Ectodermal cell (in vitro differentiated cells): ENCODE data around the gene TPSD1.
"Not testable (repeated sequence)": the region's sequence is repeated elsewhere in the genome, so short reads cannot be mapped to it uniquely, and the experiment has no call there.

ENCODE experiments used
- H3K27ac ChIP-seq: 2 replicates; pipeline ENCODE4 v1.7.0; 2013; ENCODE audit warnings: mild to moderate bottlenecking, low read depth, low read length; ENCODE audit not compliant: insufficient read depth, poor library complexity, severe bottlenecking
- H3K27me3 ChIP-seq: 2 replicates; pipeline ENCODE4 v1.7.0; 2013; ENCODE audit warnings: mild to moderate bottlenecking, low read length; ENCODE audit not compliant: insufficient read depth, control insufficient read depth, poor library complexity, severe bottlenecking
- H3K36me3 ChIP-seq: one replicate; pipeline ENCODE4 v1.7.0; 2013; ENCODE audit warnings: low read length; ENCODE audit not compliant: control insufficient read depth, insufficient read depth
- H3K4me1 ChIP-seq: one replicate; pipeline ENCODE4 v1.7.0; 2013; ENCODE audit warnings: low read length; ENCODE audit not compliant: control insufficient read depth, insufficient read depth
- H3K4me3 ChIP-seq: 2 replicates; pipeline ENCODE4 v1.7.0; 2013; ENCODE audit warnings: low read depth, low read length, control low read depth; ENCODE audit not compliant: insufficient read depth
- H3K9me3 ChIP-seq: 2 replicates; pipeline ENCODE4 v1.7.0; 2013; ENCODE audit warnings: mild to moderate bottlenecking, low read length, moderate library complexity; ENCODE audit not compliant: control insufficient read depth
- WGBS, 2 experiments: methylation state at CpG; one replicate each; pipeline ENCODE4 v1.1.7; 2013; ENCODE audit warnings: missing lambda C conversion rate in 2 of 2; 5-methylcytosine and 5-hydroxymethylcytosine counted together

TPSD1 gene

GRCh38 chr16:1241081-1241480 is 14.8 kb upstream of the TPSD1 start:
- H3K36me3 ChIP-seq, H3K27me3 ChIP-seq, H3K4me3 ChIP-seq, H3K9me3 ChIP-seq, H3K4me1 ChIP-seq, H3K27ac ChIP-seq: not testable (repeated sequence)
- 95 to 96% methylated on average over 10 of the region's 15 CpGs for WGBS, 2 experiments

- peaks cover 30% of the 10 kb centered on the region for H3K27me3 ChIP-seq
- H3K27ac ChIP-seq, H3K9me3 ChIP-seq, H3K4me3 ChIP-seq, H3K36me3 ChIP-seq, H3K4me1 ChIP-seq: not testable (repeated sequence)
- 74 to 78% methylated on average over 6 of the region's 11 CpGs for WGBS, 2 experiments
Observed at GRCh38 chr16:1243363-1243762, 12.5 kb upstream of the TPSD1 start.

GRCh38 chr16:1243907-1244850 is 11.7 kb upstream of the TPSD1 start:
- peaks cover 30% of the 10 kb centered on the region for H3K27me3 ChIP-seq
- WGBS, 2 experiments, result 83 to 87% methylated on average over 30 to 31 of the region's 32 CpGs
- H3K4me1 ChIP-seq, H3K27ac ChIP-seq, H3K36me3 ChIP-seq, H3K9me3 ChIP-seq, H3K4me3 ChIP-seq: not testable (repeated sequence)

- H3K4me1 ChIP-seq, result no peaks in the 10 kb centered on the region
- no peak overlapping the region for H3K27ac ChIP-seq
- peaks cover 30% of the 10 kb centered on the region for H3K27me3 ChIP-seq
- WGBS, 2 experiments, result 93 to 94% methylated on average over 12 of the region's 12 CpGs
- H3K4me3 ChIP-seq, result no peak overlapping the region
- H3K36me3 ChIP-seq, result no peaks in the 10 kb centered on the region
- H3K9me3 ChIP-seq, result no peaks in the 10 kb centered on the region
Observed at GRCh38 chr16:1244881-1245280, 11.0 kb upstream of the TPSD1 start.

DNA sequence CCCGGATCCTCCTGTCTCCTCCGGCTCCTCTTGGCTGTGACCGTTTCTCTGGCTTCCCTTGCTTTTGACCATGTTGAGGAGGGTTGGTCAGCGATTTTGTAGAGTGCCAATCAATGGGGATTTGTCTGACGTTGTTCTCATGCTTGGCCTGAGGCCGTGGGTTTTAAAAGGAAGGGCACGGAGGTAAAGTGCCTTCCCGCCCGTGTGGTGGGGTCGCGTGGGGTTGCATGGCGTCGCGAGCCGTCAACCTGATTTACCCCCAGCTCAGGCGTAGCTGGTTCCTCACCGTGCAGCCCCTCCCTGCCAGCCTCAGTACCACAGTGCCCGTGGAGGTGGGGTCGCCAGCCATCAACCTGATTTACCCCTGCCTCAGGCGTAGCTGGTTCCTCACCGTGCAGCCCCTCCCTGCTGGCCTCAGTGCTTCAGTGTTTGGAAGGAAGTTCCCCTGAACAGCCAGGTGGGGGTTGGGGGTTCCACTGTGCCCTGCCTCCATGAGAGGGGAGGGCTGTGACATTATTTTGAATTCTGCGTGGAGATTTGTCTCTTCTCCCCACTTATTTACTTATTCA is 10.3 kb upstream of the TPSD1 start:
- Histone ChIP-seq H3K27me3 (peaks cover 30% of the 10 kb centered on the region), H3K36me3 (no peaks in the 10 kb centered on the region), H3K9me3 (no peaks in the 10 kb centered on the region), H3K27ac (no peak overlapping the region), H3K4me1 (no peaks in the 10 kb centered on the region), H3K4me3 (no peak overlapping the region)
- WGBS, 2 experiments, result 81 to 82% methylated on average over 21 to 22 of the region's 22 CpGs

DNA sequence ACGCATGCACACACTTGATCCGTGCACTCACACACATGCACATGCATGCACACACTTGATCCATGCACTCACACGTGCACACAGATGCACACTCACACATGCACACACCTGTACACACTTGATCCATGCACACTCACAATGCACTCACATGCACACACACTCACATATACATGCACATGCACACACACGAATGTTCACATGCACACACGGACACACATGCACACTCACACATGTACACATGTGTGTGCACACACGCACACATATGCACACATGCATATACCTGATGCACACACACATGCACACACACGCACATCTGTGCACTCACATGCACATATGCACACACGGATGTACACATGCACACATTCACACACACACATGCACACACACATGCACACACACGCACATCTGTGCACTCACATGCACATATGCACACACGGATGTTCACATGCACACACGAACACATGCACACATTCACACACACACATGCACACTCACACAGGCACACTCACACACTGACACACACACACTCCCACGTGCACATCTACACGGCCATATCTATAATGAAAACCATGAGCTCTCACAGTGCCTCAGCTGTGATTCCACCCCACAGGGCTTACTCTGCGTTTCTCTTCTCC is 7.8 kb upstream of the TPSD1 start:
- H3K27ac ChIP-seq, H3K36me3 ChIP-seq, H3K9me3 ChIP-seq, H3K4me1 ChIP-seq, H3K4me3 ChIP-seq: not testable (repeated sequence)
- 88 to 89% methylated on average over 14 of the region's 14 CpGs for WGBS, 2 experiments
- peaks cover 33% of the 10 kb centered on the region for H3K27me3 ChIP-seq

GRCh38 chr16:1249031-1249755 is 6.7 kb upstream of the TPSD1 start:
- no CpG with 5 or more reads among the region's 43 CpGs for WGBS, 2 experiments
- H3K36me3 ChIP-seq, result not testable (repeated sequence)

DNA sequence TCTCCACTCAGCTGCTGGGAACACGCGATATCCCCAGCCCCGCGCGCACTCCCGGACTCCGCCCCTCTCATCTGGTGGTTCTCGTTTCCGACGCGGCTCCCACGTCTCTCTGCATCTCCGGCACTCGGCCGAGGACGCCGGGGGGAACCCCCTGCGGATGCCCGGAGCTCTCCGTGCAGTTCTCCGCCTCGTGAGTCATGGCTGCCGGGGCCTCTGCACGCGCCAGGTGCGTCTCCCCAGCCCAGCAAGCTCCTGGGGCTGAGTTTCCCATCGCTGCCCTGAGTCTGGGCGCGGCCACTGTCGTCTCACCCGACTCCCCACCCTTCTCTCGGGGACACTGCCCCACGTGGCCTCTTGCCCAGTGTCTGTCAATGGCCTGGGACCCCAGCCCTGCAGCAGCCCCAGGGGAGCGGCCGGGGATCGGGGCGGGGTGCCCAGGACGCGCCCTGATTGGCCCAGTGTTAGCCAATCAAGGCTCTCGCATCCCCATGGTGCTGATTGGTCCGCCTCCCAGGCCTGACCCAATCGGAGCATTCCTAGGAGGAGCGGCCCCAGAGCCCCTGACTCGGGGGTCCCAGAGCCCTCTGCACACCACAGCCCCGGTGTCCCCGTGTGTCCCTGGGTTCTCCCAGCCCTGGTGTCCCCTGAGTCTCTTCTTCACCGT is 2.0 kb upstream of the TPSD1 start:
- H3K9me3 ChIP-seq, H3K4me1 ChIP-seq, H3K27me3 ChIP-seq, H3K4me3 ChIP-seq, H3K27ac ChIP-seq, H3K36me3 ChIP-seq: not testable (repeated sequence)
- no CpG with 5 or more reads among the region's 47 CpGs for WGBS, 2 experiments

More at GRCh38 chr16:1249031-1249755, 6.7 kb upstream of the TPSD1 start:
- H3K27ac ChIP-seq, H3K9me3 ChIP-seq, H3K4me1 ChIP-seq, H3K4me3 ChIP-seq: not testable (repeated sequence)
- peaks cover 37% of the 10 kb centered on the region for H3K27me3 ChIP-seq

- WGBS, 2 experiments, result 91 to 95% methylated on average over 3 of the region's 3 CpGs
- not testable (repeated sequence) for H3K9me3 ChIP-seq, H3K27ac ChIP-seq, H3K4me3 ChIP-seq, H3K36me3 ChIP-seq, H3K4me1 ChIP-seq
- peaks cover 19% of the 10 kb centered on the region for H3K27me3 ChIP-seq
Observed at GRCh38 chr16:1254821-1255220, 1.0 kb upstream of the TPSD1 start.
